Islet precursor cell (in vitro differentiated cells): ENCODE results near the gene PLPP7.

Experiments
- DNase-seq: peaks from one replicate; pipeline ENCODE4 v3.0.0-alpha.2; 2018

The PLPP7 gene

DNA sequence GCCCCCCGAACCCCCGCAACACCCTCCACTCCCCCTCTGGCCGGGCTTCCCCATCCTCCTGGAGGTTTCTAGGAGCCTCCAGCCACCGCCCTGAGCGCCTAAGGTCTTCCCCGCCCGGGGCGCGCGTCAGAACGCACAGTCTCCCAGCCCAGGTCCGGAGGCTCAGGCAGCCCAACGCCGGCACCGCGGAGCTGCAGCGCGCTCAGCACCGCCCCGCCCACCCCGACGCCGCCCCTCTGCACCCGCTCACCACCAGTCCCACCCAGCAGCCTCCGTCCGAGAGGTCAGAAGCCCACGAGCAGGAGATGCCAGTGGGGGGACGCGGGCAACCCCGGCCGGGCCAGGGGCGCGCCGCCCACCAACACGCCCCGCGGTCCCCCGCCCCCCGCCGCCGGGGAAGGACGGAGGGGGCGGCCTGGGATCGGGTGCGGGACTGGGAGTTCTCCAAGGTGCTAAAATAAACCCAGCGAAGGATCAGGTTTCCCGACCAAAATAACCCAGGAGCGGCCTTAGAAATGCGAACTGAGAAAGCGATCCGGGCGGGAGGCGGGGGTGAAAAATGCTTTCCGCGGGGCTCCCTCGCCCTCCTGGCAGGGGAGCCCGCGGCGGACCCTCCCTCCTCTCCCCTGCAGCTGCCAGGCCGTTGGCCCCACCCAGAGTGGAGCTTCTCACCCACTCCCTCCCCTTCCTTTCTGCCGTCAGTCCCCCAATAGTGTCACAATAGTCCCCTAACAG is 6.7 kb upstream of the PLPP7 start:
- DNase-seq, result peak; percentile 73

DNA sequence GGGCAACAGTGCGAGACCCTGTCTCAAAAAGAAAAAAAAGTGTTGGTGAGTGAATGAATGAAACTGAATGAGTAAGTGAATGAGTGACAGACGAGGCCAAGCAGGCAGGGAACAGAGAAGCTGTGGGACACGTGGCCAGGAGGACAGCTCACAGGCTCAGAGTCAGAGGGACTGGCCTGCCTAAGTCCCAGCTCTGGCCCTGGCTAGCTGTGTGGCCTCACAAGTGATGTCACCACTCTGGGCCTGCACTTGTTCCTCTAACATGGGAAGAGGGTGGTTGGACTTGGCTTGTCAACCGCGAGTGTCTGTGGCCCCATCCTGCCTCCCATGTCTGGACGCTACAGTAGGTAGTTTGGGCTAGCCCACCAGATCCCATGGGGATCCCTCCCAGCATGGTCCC is 4.7 kb upstream of the PLPP7 start:
- DNase-seq, result peak; percentile 49

DNA sequence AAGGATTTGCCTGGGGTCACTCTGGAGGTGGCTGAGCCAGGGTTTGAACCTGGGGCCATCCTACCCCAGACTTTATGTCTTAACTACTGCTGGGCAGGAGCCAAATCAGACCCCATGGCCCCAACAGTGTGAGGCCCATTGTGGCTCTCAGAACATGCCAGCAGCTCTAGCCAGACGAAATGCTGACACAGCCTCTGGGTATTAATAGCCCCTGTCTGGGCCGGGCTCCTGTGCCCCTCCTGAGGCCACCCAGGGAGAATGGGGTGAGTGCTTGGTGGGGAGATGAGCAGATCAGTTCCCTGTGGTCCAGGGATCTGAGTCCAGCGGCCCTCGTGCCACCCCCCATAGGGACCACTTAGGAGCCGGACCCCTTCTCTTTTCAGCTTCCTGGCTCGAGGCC is 2.2 kb upstream of the PLPP7 start:
- DNase-seq, result no peak

DNA sequence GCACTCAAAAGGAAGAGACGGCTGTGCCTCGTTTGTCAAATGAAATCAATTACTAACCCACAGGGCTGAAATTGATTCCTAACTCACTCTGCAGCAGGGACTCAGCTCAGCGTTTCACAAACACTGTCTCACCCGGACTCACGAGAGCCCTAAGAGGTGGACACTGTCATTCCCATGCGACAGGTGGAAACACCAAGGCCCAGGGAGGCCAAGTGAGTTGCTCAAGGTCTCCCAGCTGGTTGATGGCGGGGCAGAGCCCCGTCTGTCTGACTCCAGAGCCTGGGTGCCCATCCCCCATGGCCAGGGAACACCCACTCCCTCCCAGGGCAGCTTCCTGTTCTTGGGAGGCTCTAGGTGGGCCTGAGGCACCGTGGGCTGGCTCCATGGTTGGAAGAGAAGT is 1.3 kb upstream of the PLPP7 start:
- DNase-seq, result no peak

DNA sequence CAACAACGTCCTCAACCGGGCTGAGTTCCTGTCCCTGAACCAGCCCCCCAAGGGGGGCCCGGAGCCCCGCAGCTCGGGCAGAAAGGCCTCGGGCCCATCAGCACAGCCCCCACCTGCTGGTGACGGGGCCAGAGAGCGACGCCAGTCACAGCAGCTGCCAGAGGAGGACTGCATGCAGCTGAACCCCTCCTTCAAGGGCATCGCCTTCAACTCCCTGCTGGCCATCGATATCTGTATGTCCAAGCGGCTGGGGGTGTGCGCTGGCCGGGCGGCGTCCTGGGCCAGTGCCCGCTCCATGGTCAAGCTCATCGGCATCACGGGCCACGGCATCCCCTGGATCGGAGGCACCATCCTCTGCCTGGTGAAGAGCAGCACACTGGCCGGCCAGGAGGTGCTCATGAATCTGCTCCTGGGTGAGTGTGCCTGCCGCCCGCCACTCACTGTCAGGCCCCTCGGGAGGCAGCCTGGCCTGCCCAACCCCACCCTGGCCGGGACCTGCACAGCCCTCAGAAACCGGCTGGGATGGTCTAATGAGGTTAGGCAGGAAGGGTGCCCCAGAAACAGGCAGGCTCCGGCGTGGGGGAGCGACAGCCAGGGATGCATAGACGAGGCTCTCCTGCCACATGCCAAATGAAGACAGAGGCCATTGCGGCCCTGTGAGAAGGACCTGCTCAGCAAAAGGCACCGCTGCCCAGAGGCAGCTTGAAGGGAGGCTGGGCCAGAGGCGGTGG is 678 bp downstream of the PLPP7 start:
- no peak for DNase-seq

DNA sequence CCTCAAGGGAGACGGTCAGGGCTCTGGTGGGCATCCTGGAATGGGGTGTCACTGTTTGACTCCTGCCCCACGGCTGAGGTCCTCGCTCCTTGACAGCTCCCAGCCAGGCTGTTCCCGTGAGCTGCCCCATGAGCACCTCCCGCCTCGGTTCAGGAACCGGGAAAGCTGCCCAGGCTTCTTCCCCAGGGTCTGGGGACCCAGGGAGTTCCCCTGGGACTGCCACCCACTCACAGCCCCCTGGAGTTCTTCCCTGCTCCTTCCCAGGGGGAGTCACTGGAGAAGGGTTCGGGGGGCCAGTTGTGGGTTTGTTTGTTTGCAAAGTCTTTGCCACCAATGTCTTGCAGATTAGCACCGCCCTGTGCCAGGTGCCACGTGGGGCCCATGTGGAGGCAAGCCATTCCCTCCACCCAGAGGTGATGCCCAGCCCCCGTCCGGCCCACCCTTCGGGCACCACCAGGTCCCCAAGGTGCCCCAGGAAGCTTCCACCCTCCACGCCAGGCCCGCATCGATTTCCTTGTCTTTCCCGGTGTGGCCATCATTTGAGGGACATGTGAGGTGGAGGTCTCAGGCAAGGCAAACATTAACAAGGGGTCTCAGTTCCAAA is 1.3 kb downstream of the PLPP7 start:
- no peak for DNase-seq

DNA sequence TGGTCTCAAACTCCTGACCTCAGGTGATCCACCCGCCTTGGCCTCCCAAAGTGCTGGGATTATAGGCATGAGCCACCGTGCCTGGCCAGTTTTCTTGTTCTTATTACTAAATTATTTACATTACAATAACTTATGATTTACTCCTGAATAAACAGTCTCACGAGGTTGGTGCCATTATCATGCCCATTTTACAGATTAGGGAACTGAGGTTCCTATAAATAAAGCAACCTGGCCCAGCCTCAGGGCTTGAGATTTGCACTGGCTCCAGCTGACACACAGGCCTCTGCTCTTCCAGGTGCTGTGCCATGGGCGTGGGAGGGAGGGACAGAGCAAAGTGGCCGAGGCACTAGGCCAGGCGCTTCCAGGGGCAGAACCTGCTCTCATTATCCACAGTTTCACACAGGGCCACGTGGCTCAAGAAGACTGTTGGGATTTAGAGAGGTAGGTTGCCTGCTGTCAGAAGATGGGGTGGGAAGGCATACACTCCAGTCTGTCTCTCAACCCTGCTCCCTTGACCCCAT is 2.3 kb downstream of the PLPP7 start:
- DNase-seq, result no peak

DNA sequence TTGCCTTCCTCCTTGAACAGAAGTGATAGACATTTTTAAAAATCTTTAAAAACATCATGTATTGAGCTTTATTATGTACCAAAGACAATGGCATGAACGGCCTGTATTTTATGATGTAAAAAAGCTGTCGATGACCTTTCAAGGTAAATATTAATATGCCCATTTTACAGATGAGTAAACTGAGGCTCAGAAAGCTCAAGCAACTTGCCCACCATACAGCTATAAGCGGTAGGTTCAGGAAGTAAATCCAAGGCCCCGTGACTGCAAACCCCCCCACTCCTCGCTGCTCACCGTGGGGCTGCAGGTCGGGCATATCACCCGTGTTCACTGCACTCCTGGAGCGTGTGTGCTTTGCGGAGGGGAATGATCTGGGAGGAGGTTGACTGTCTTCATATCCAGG is 3.4 kb downstream of the PLPP7 start:
- no peak for DNase-seq

DNA sequence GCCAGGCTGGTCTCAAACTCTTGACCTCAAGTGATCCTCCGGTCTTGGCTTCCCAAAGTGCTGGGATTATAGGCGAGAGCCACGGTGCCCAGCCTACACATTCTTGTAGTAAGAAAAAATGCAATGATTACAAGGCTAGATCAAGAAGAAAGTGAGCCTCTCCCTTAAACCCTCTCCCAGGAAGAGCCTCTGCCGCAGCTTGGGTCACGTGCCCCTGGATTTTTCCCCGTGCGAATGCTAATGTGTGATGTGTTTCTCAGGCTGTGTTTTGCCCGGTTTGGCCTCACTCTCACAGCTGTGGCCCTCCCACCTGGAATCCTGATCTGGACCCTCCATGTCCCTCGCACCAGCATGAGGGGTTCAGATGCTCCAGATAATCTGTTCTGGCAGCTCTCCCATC is 6.9 kb downstream of the PLPP7 start:
- DNase-seq, result no peak

DNA sequence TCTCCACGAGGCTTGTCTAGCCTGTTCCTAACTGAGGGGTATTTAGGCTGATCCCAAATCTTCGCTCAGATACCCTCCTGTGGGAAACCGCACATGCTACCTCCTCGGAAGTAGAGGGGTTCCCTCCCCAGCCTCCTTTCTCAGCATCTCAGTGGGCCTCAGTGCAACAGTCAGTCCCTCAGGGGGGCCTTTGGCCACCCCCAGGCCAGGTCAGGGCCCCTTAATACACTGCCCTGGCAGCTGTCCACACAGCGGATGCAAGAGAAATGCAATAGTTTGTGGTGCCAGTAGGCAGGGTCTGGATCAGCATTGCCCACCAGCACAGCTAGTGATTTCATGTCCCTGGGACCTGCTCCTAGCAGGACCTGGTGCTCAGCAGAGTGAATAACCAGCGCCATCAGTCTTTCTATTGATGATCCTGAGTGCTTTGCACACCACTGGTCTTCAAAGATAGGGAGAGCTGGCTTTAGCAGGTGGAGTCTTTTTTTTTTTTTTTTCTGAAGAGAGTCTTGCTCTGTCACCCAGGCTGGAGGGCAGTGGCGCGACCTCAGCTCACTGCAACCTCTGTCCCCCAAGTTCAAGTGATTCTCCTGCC is 7.5 kb downstream of the PLPP7 start:
- DNase-seq, result no peak

DNA sequence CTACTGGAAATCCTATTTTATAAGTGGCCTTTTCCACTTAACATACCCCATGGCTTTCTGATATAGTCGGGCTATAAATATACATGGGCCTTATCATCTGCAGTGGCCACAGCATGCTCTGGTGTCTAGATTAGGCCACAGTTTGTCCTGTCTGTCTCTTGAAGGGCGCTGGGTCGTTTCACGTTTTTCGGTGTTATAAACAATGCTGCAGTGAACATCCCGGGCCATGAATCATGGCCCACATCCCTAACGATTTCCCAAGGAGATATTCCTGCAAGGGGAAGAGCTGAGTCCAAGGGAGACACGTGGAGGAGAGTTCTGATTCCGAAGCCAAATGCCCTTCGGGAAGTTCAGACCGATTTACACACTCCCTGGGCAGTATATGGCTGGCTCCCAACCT is 8.4 kb downstream of the PLPP7 start:
- no peak for DNase-seq

DNA sequence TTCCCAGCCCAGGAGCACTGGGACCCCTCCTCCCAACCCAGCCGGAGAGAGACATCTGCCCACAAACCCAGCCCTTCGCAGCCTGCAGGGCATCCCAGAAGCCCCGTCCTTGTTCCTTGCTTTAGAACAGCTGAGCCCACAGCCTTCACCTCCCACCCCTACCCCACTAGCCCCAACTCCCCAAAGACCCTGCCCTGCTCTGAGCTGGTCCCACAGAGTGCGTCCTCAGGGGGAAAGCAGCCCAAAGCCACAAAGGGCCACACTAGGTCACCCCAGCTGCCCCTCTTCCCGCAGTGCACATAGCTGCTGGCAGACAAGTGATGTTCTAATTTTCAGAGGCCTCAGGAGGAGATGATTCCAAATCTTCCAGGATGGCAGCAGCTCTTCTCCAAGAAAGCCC is 8.8 kb downstream of the PLPP7 start:
- DNase-seq, result no peak

DNA sequence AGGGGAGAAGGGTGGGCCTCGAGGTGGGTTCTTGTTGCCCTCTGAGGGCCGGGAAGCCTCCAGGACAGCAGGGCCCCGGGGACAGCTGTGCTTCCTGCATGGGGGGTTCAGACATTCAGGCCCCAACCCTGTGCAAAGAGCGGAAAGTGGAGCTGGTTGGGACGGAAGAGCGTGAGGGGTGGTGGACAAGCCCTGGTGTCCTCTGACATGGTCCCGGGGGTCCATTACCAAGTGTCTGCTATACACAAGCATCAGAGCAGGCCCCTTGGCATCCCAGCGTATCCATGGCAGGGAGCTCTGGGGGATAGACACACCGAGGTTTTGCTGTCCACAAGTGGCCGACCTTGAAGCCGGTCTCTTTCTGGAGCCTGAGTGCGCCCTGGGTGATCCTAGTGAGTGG is 9.3 kb downstream of the PLPP7 start:
- DNase-seq, result no peak

DNA sequence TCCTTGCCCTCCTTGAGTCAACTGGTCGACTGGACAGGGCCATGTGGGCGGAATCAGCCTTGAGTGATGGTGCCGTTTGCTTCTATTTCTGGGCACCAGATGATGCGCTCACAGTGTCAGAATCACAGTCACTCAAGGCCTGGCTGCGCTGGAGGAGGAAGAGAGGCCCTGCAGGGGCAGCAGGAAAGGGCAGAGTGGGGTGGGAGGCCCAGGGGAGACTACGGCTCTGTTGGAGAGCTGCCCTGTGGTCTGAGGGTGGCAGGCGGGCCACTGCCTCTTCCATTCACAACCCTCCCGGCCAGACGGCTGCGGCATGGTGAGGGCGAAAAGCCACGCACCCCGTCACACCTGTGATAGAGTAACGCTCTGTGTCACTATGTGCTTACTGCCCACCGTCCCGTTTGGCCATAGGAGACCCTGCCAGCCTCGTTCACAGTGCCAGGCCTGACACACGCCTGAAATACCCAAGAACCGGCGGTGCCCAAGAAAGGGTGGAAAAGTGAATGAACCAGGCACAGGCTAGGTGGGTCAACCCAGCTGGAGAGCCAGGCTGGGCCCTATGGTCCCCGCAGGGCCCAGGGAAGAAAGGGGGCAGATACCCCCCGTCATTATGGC is 9.9 kb downstream of the PLPP7 start:
- no peak for DNase-seq

DNA sequence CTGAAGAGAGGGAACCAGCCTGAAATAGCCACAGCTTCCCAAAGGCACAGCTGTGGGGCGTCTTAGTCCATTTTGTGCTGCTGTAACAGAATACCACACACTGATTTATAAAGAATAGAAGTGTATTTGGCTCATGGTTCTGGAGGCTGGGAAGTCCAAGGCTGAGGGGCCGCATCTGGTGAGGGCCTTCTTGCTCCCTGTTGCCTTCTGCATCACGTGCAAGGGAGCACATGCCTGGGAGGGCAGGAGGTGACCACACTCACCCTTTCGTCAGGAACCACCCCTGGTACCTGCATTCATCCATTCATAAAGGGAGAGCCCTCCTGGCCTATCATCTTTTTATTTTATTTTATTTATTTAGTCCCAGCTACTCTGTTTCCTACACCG is 10.4 kb downstream of the PLPP7 start:
- DNase-seq, result no peak

DNA sequence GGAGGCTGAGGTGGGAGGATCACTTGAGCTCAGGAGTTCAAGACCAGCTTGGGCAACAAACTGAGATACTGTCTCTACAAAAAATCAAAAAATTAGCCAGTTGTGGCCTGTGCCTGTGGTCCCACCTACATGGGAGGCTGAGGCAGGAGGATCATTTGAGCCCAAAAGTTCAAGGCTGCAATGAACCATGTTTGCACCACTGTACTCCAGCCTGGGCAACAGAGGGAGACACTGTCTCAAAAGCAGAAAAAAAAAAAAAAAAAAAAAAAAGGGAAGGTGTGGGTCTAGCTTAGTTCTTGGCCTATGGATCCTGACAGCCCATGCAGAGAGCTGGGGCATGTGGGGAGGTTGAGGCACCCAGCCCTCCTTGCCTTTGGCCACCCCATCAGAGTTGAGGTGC is 10.9 kb downstream of the PLPP7 start:
- DNase-seq, result no peak

DNA sequence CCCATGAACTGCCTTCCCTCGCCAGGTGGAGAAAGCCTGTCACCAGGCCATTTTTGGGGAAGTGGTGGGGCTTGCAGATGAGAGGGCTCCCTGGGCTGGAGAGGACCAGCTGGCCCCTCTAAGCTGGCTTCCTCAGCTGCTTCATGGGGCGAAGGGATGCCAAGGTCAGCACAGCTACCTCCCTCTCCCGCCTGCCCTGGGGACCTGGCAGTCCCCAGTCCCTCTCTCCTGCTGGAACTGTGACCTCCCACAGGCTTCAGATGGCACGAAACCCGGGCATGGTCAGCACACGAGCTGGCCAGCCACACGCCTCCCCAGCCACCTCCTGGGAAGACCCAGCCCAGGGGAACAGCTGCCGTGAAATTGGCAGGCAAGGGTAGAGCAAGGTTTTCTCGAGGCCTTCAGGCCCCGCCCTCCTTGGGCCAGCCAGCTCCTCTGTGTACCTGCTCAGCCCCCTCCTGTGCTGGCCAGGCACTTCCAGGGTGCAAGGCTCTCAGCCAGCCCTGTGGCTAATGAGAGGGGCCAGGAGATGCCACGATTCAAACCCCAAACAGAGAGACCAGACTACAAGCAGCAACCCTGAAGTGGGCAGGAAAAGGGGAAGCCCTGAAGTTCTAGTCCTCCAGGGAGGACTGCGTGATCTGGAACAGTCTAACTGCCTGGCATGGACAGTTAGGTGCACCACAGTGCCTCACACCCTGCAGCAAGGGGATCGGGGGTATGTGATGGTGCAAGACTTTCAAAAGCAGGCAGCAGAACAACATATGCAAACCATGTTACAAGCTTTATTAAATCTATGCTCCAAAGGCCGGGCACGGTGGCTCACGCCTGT is 12.9 kb downstream of the PLPP7 start:
- DNase-seq, result no peak

DNA sequence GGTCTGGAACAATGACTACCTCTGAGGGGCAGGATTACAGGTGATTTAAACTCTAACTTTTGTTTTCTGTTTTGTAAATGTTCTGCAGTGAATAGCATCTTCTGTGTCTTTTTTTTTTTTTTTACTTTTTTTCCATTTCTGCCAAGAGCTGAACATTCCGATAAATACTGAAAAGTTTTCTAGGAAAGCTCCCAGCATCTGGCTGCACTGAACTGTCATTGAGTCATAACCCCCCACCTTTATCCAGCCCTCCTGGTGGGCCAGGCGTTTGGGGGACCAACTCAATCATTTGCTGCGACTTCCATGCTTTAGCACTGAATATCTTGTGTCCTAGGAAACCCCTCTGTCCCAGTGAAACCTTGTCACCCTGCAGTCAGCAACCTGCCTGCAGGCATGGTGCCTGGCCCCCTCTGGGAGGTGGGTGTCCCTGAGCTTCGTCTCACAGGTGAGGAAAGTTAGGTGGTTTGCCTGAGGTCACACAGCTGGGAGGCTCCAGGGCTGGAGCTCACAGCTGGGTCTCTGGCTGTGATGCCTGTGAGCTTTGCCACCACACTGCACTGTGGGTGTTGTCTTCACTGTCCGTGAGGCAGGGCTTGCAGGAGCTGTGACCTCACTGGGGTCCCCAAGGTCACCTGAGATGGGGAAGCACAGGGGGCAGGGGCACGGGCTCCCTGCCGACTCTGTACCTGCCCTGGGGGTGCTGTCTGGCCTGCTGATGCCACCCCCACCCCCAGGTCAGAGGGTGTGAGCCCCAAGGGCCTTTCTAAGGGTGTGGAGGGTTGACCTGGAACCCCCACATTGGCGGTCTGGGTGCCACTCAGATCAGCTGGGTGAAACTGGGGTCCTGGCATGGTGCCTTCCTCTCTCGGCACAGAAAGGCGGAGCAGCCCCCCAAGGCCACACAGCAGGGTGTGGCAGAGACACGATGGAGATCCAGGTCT is 14.1 kb downstream of the PLPP7 start:
- DNase-seq, result no peak

DNA sequence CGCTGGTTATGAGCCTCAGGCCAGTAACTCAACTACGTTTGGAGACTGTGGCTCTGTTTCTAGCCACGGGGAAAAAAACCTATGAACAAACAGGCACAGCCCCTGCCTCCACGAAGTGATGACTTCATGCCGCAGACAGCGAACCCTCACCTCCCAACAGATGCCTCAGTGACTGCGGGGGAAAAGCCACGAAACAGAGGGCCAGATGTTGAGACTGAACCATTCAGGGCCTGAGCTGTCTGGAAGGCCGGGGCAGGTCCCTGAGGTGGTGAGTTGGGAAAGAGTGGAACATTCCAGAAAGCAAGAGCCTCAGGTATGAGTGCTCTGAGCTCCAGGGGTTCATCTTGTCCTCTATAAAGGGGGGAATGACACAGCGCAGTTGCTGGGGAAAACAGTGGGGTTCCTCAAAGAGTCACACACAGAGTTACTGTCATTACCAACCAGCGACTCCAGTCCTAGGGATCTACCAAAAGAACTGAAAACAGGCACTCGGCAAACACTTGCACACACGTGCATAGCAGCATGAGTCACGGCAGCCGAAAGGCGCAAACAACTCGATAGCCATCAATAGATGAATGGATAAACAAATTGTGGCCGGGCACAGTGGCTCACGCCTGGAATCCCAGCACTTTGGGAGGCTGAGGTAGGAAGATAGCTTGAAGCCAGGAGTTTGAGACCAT is 15.3 kb downstream of the PLPP7 start:
- DNase-seq, result peak; percentile 87

DNA sequence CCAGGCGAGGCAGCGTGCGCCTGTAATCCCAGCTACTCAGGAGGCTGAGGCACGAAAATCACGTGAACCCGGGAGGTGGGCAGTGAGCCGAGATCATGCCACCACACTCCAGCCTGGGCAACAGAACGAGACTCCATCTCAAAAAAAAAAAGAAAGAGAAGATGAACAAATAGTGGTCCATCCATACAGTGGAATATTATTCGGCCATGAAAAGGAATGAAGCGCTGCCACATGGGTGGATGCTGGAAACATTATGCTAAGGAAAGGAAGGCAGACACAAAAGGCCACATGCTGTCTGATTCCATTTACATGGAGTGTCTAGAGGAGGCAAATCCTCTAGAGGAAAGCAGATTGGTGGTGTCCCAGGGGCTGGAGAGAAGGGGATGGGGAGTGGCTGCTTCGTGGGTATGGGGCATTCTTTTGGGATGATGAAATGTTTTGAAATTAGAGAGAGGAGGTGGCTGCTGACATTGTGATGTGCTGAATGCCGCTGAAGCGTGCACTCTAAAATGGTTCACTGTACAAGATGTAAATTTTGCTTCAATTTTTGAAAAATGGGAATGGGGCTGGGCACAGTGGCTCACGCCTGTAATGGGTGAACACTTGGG is 17.0 kb downstream of the PLPP7 start:
- DNase-seq, result no peak
